ENCODE results near the gene TBC1D12.

Gene TBC1D12

GRCh38 chr10:94443549-94443948, 41.2 kb downstream of the TBC1D12 start:
- DNase-seq (ENCODE audit: low read depth): no peak
- no peak overlapping the region for H3K4me3 ChIP-seq (ENCODE audit: low read length)
- TF ChIP-seq CTCF (IDR thresholded peaks at IDR 0.05; ENCODE audit: insufficient read depth, low read depth, low read length, missing control alignments): no peak

- DNase-seq (ENCODE audit: low read depth): no peak
- TF ChIP-seq CTCF (IDR thresholded peaks at IDR 0.05; ENCODE audit: insufficient read depth, low read depth, low read length, missing control alignments): no peak
- no peak overlapping the region for H3K4me3 ChIP-seq (ENCODE audit: low read length)
Measured at GRCh38 chr10:94450782-94451181, 48.4 kb downstream of the TBC1D12 start.

- no peak overlapping the region for H3K4me3 ChIP-seq (ENCODE audit: low read length)
- no peak for DNase-seq (ENCODE audit: low read depth)
- TF ChIP-seq CTCF (IDR thresholded peaks at IDR 0.05; ENCODE audit: insufficient read depth, low read depth, low read length, missing control alignments): no peak
Measured at GRCh38 chr10:94451883-94452519, 49.7 kb downstream of the TBC1D12 start.

GRCh38 chr10:94456942-94457341, 54.6 kb downstream of the TBC1D12 start:
- DNase-seq (ENCODE audit: low read depth): no peak
- TF ChIP-seq CTCF (IDR thresholded peaks at IDR 0.05; ENCODE audit: insufficient read depth, low read depth, low read length, missing control alignments): no peak
- no peak overlapping the region for H3K4me3 ChIP-seq (ENCODE audit: low read length)

- TF ChIP-seq CTCF (IDR thresholded peaks at IDR 0.05; ENCODE audit: insufficient read depth, low read depth, low read length, missing control alignments): no peak
- no peak for DNase-seq (ENCODE audit: low read depth)
- no peak overlapping the region for H3K4me3 ChIP-seq (ENCODE audit: low read length)
Measured at GRCh38 chr10:94459385-94459784, 57.0 kb downstream of the TBC1D12 start.

GRCh38 chr10:94461503-94461902, 59.2 kb downstream of the TBC1D12 start:
- TF ChIP-seq CTCF (IDR thresholded peaks at IDR 0.05; ENCODE audit: insufficient read depth, low read depth, low read length, missing control alignments): no peak
- DNase-seq (ENCODE audit: low read depth): no peak
- no peak overlapping the region for H3K4me3 ChIP-seq (ENCODE audit: low read length)

GRCh38 chr10:94462130-94462529, 59.8 kb downstream of the TBC1D12 start:
- no peak for TF ChIP-seq CTCF (IDR thresholded peaks at IDR 0.05; ENCODE audit: insufficient read depth, low read depth, low read length, missing control alignments)
- DNase-seq (ENCODE audit: low read depth): no peak
- no peak overlapping the region for H3K4me3 ChIP-seq (ENCODE audit: low read length)
